NCI-H82 (cell line): ENCODE results near the gene CLCN6.

Experiments used
- DNase-seq: peaks from one replicate; lab custom pipeline; 2025; lab: John Stamatoyannopoulos, UW

CLCN6 gene

DNA sequence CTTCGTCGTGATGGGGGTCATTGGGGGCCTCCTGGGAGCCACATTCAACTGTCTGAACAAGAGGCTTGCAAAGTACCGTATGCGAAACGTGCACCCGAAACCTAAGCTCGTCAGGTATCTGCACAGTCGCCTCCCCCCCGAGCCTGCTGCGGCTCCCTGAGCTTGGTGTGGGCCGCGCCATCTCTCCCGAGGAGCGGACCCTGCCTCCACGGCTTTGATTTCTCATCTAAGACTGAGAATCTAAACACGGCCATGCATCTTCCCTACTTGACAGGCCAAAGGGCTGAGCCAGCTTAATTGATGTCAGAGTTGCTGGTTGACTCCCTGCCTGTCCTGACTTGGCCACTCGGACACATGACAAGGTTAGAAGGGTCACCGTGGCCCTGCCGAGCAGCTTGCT, 22.5 kb downstream of the CLCN6 start:
- no peak for DNase-seq

DNA sequence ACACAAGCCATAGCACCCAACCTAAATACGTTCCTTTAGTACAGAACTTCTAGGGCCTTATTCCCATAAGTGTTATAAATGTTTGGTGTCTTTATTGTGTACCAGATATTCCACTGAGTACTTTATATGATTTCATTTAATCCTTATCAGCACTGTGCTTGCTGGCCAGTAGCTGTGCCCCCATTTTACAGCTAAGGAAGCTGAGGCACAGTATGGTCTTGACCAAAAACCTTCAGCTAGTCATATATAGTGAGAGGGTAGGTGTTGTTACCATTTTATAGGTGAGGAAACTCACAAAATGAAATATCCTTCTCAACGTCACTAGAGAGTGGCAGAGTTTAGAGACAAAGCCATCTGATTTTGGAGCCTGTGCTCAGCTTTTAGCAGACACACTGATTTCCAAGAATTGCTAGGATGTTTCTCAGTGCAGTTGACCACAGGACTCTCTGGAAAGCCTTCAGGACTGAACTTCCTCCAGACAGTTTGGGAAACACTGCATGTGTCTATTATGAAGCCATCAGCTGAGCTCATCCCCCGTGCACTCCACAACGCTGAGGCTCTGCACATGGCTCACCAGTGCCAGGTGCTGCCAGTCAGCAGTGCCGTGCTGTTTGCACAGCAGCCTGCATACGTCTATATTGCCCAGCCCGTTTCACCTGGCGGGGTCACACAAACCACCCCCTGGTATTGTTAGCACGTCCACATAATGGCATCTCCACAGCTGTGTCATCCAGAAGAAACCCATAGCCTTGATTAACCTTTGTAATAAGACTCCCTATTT, 26.1 kb downstream of the CLCN6 start:
- no peak for DNase-seq

DNA sequence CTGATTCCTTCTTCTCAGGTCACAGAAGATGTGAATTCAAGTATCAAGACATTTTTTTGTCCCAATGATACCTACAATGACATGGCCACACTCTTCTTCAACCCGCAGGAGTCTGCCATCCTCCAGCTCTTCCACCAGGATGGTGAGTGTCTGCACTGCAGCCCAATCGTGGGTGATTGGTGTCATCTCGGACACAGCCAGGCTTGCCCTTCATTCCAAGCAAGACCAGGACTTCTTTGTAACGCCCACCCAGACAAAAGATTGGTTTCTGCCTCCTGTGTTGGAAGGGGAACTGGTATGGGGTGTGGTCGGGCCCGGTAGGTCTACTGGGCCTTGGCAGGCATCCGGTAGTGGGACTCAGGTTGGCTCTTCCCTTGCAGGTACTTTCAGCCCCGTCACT, 27.5 kb downstream of the CLCN6 start:
- no peak for DNase-seq

DNA sequence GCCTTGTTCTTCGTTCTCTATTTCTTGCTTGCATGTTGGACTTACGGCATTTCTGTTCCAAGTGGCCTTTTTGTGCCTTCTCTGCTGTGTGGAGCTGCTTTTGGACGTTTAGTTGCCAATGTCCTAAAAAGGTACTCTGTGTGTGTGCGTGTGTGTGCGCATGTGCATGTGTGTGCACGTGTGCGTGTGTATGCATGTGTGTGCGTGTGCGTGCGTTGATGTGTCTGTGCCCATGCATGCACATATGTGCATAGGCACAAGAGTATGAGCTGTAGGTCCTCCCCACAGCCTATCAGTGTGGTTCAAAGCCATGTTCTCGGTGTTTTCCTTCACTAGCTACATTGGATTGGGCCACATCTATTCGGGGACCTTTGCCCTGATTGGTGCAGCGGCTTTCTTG, 27.9 kb downstream of the CLCN6 start:
- no peak for DNase-seq

DNA sequence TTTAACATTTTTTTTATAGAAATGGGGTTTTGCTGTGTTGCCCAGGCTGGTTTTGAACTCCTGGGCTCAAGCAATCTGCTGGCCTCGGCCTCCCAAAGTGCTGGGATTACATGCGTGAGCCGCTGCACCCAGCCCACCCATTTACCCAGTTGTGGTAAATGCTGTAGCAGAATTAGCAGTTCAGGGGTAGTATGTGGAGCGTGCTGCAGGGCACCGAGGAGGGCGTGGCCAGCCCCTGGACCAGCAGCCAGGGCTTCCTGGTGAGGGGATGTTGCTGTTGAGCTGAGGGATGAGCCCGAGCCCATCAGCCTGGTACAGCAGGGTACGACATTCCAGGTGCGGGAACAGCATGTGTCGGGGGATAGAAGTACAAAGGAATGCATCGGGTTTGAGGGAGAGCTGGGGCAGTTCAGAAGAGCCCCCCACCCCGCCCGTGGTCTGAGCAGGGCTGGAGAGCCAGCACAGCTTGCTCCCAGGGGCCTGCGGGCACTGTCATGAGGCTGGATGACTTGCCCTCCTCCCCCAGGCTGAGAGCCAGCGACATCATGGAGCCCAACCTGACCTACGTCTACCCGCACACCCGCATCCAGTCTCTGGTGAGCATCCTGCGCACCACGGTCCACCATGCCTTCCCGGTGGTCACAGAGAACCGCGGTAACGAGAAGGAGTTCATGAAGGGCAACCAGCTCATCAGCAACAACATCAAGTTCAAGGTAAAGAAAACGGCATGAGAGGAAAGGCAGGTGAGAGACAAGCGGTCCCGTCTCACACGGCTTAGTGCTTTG, 29.6 kb downstream of the CLCN6 start:
- DNase-seq, result no peak

DNA sequence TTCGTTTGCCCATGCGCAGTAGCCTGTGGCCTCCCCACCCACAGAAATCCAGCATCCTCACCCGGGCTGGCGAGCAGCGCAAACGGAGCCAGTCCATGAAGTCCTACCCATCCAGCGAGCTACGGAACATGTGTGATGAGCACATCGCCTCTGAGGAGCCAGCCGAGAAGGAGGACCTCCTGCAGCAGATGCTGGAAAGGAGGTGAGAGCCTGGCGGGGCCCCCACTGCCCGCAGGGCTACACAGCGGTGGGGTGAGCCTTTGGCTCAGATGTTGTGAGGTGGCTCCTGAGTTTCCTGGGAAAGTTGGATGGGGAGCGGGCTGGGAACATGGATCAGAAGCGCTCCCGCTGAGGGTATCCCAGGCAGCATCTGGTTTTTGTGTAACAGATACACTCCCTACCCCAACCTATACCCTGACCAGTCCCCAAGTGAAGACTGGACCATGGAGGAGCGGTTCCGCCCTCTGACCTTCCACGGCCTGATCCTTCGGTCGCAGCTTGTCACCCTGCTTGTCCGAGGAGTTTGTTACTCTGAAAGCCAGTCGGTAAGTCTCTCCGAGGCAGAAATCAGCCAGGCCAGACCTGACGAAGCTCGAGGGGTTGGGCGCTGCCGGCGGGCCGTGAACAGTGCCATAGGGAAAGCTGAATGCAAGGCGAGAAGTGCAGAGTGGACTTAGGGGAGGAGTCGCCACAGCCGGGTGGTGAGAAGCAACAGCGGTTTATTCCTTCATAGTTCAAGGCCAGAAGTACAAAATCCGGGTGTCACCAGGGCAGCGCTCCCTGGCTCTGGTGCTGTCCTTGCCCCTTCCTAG, 31.2 kb downstream of the CLCN6 start:
- DNase-seq, result no peak

DNA sequence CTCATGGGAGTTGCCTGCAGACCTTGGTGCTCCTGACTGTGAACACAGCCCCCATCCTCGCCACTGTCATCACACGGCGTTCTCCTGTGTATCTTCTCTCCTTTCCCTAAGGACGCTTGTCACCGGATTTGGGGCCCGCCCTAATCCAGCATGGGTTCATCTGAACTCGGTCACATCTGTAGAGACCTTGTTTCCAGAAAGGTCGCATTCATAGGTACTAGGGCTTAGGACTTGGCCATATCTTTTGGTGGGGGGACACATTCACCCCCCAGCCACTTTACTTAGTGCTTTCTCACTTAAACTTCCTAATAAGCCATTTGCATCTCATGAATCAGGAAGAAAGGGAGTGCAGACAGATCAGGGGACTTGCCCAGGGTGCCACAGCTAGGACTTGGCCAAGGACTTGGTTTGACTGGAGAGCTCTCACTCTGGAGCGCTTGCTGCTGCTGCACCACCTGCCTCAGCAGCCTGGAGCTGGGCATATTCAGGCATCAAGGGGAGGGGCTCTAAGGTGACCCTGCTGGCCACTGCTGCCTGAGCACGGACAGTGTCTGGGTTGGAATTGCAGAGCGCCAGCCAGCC, 31.9 kb downstream of the CLCN6 start:
- no peak for DNase-seq

DNA sequence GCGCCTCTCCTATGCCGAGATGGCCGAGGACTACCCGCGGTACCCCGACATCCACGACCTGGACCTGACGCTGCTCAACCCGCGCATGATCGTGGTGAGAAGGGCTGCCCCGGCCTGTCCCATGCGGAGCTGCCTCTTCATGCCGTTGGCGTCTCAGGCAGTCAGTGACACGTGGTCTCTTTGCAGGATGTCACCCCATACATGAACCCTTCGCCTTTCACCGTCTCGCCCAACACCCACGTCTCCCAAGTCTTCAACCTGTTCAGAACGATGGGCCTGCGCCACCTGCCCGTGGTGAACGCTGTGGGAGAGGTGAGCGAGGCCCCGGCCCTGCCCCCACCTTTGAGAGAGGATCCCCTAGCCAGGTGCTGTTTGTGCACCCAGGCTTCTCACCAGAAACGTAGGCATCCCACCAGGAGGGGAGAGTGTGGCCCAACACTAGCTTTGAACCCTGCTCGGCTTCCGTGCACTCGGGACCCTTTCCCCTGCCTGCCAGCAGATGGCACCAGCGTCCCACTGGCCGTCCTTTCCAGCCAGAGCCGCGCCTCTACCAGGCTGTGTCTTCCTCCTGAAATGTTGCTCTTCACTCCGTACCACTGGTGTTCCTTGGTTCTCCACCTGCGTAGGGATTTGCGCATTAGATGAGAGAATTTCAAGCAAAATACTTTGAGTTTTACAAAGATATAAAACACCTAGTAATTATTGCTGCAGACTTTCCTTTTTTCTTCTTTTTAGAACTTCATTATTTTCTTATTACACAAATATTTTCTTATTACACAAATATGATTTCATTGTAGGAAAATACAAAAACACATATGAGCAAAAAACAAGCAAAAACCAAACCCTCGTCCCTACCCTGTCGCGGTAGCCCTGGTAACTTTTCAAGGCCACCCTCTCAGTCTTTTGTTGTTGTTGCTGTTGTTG, 32.6 kb downstream of the CLCN6 start:
- peak; percentile 84 for DNase-seq

DNA sequence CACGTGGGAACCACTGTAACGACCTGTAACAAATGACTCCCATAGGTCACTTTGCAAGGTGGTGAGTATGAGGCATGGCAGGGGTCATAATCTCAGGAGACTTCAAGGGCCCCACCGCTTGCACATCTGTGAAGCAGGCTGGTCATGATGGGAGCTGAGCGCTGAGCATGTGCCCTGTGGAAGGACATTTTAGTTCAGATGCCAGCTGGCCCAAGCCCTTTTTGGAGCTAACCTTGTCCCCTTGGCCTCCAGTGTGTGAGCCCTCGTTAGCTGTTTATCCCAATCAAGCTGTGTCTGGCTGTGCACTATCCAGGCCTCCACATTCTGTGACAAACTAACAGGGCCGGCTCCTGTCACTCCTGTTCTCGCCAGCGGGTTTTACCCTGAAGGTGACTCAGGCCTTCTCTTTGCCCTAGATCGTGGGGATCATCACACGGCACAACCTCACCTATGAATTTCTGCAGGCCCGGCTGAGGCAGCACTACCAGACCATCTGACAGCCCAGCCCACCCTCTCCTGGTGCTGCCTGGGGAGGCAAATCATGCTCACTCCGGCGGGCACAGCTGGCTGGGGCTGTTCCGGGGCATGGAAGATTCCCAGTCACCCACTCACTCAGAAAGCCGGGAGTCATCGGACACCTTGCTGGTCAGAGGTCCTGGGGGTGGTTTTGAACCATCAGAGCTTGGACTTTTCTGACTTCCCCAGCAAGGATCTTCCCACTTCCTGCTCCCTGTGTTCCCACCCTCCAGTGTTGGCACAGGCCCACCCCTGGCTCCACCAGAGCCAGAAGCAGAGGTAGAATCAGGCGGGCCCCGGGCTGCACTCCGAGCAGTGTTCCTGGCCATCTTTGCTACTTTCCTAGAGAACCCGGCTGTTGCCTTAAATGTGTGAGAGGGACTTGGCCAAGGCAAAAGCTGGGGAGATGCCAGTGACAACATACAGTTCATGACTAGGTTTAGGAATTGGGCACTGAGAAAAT, 34.0 kb downstream of the CLCN6 start:
- peak; percentile 42 for DNase-seq

DNA sequence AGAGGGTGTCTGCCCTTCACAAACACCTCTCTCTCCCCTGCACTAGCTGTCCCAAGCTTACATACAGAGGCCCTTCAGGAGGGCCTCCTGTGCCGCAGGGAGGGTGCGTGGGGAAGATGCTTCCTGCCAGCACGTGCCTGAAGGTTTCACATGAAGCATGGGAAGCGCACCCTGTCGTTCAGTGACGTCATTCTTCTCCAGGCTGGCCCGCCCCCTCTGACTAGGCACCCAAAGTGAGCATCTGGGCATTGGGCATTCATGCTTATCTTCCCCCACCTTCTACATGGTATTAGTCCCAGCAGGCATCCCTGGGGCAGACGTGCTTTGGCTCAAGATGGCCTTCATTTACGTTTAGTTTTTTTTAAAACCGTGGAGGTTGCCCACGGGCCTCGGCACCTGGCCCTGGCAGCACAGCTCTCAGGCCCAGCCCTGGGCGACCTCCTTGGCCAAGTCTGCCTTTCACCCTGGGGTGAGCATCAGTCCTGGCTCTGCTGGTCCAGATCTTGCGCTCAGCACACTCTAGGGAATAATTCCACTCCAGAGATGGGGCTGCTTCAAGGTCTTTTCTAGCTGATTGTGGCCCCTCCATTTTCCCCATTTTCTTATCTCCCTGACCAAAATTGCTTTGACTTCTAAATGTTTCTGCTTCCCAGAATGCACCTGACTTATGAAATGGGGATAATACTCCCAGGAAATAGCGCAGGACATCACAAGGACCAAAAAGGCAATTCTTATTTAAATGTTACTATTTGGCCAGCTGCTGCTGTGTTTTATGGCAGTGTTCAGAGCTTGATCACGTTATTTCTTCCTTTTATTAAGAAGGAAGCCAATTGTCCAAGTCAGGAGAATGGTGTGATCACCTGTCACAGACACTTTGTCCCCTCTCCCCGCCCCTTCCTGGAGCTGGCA, 35.5 kb downstream of the CLCN6 start:
- peak; percentile 87 for DNase-seq

DNA sequence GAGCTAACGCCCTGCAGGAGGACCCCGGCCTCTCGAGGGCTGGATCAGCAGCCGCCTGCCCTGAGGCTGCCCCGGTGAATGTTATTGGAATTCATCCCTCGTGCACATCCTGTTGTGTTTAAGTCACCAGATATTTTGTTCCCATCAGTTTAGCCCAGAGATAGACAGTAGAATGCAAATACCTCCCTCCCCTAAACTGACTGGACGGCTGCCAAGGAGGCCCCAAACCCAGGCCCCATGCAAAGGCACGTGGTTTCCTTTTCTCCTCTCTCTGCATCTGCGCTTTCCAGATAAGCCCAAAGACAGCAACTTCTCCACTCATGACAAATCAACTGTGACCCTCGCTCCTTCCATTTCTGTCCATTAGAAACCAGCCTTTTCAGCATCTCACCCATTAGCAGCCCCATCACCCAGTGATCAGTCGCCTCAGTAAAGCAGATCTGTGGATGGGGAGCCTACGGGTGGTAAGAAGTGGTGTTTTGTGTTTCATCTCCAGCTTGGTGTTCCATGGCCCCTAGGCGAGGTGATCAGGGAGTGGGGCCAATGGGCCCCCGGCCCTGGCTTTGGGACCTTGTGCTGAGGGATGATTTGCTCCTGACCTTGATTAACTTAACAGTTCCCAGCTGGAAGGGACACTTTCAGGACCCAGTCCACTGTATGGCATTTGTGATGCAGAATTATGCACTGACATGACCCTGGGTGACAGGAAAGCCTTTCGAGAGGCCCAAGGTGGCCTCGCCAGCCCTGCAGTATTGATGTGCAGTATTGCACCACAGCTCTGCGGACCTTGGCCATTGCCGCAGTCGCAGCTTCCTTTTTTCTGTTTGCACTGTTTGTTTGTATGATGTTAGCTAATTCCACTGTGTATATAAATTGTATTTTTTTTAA, 36.4 kb downstream of the CLCN6 start:
- peak; percentile 35 for DNase-seq

DNA sequence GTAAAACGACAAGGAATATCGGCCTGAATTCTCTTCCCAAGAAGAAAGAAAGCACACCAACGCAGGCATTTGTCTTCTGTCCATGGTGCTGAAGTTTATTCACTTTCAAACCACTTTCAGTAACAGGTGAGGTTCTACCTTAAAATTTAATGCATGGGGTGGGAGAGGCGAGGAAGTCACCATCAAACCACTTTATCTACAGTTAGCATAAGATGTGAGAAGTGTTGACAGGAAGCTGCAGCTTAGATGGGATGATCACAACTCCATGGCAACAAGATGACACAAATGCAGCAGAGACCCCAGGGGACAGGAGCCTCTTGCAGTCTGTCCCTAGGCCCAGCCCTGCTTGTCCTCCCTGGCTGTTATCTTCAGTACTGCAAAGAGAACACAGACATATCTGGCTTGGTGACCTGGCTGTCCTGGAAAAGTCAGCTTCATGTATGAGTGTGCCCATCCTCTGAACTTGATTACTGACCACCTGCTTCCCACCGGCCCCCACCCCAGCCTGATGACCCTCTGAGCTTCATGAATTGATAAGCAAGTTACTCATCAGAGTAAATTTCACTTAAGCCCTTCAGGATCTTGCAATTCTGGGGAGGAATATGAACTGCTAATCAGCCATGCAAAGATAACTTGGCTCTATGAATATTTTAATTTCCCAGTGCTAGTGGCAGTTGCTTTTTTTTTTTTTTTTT, 39.8 kb downstream of the CLCN6 start:
- peak; percentile 87 for DNase-seq

DNA sequence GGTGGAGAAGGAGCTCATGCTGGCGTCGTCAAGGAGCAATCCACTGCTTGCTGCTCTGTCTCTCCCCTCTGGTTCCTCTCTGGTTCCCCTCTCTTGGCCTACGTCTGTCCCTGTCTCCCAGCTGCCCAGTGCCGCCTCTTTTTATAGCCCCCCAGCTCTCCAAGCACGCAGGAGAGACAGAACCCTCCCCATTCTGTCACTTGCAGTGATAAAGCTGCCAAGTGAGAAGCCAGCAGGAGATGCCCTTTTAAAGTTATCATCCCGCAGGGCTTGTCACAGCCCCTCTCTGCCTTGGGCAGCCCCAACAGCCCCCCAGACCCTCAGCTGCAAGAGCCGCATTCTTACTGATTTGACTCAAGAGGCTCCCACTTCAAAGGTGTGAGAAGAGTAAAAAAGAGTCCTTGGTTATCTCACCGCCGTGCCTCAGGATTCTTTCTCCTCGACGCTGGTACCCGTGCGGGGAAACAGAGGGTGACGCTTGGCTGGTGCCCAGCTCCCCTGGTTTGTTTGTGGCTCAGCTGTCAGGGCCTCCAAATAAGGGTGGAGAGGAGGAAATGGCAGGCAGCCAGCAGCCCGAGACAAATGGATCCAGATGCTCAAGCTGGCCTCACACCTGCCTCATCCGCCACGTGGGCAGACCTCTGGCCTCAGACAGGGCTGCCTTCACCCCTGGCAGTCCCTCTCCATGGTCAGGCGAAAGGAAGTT, 41.8 kb downstream of the CLCN6 start, which contains the start of gene NPPA:
NPPA (minus strand) TSS at position 117 of the 706 bp plus-strand sequence; CDS start at position 18, 99 bp downstream.
- DNase-seq, result peak; percentile 73

DNA sequence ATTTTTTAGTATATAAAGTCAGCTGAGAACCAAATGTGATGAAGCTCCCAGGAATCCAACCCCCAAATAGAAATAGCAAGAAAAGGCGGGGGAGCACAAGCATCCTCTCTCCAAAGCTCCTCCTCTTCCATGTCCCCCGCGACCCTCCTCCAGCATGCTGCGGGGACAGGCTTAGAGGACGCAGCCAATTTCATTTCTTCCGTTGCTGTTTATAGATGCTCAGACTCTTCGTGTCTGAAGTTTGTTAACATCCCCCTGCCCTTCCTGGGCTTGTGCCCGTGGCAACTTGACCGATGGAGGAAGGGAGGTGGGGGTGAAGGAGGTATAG, 42.3 kb downstream of the CLCN6 start:
- peak; percentile 54 for DNase-seq

DNA sequence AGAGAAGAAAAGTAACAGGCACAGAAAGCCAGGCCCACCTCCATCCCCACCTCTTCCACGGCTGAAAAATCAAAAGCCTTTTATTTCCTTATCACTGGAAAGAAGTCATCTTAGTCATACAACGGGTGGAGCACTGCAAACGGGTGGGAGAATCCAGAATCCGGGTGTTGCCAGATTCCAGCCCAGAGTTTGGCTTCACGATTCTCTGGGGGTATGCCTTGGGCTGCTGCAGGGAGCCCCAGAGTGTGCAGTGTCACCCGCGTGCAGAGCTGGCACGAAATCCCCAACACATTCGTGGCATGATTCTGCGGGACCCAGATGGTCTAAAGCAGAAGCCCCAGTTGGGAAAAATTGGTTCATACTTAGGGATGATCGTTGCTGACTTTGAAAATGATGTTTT, 44.2 kb downstream of the CLCN6 start:
- DNase-seq, result no peak

DNA sequence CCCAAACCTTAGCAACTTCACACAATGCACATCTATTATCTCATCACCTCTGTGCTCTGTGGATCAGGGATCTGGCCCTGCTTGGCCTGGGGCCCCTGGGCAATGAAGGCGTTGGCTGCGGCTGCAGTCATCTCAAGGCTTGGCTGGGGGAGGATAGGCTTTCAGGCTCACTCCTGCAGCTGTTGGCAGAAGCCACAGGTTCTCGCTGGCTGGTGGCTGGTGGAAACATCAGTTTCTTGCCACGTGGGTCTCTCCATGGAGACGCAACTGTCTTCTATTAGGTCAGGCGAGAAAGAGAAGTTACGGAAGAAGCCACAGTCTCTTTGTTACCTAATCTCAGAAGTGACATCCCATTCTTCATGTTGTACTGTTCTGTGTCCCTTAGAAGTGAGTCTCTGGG, 45.2 kb downstream of the CLCN6 start:
- no peak for DNase-seq

DNA sequence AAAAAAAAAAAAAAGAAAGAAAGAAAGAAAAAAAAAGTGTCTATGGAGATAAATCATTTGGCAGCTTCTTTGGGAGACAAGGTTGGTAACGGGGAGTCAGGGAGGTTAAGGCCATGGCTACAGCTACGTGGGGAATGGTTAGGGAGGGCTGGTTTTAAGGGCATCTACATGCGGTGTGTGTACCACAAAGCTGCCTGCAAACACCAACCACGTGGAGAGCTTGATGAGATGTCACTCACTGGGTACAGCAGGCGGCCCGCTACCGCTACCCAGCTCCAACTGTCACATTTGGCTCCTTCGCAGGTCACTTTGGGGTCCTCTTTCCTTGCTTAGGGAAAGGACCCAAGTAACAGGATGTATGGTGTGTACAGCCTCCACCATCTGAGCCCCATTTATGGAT, 48.5 kb downstream of the CLCN6 start:
- DNase-seq, result peak; percentile 19
